Common myeloid progenitor, CD34-positive (primary cell): ENCODE measurements around the gene XYLT1.

Experiments used
- CTCF ChIA-PET: fragments of 350-600 bp; sonication (Branson Sonifier 250); formaldehyde crosslinking; loops from one replicate; lab custom pipeline; 2021; ENCODE audit warnings: antibody characterized with exemption; lab: Charles Lee
- POLR2A ChIA-PET: fragments of 350-600 bp; sonication (Branson Sonifier 250); formaldehyde crosslinking; loops from one replicate; lab custom pipeline; 2021; ENCODE audit warnings: antibody characterized with exemption; lab: Charles Lee
- DNase-seq, 3 donors: peaks; one replicate each; pipeline versions ENCODE4 v3.0.0 to v3.0.0-alpha.2; 2013
- H3K27ac ChIP-seq, 2 experiments: 1 replicate in 1 of 2; 2 replicates in 1 of 2; pipeline ENCODE4 v1.7.0; 2013; ENCODE audit warnings: inconsistent platforms in 2 of 2, low read length in 2 of 2, mild to moderate bottlenecking in 2 of 2, low read depth in 1 of 2, moderate library complexity in 1 of 2; ENCODE audit not compliant: severe bottlenecking in 2 of 2, insufficient read depth in 1 of 2, poor library complexity in 1 of 2
- H3K27me3 ChIP-seq, 5 experiments: replicated peaks in 2 of 5; 1 replicate in 3 of 5; 2 replicates in 2 of 5; pipeline versions ENCODE4 v1.6.1 to v1.7.0; 2013; ENCODE audit warnings: low read length in 4 of 5, mild to moderate bottlenecking in 2 of 5, moderate library complexity in 2 of 5, inconsistent platforms in 1 of 5; ENCODE audit not compliant: insufficient read depth in 5 of 5, control insufficient read depth in 4 of 5
- H3K36me3 ChIP-seq, 4 experiments: 1 replicate in 2 of 4; 2 replicates in 2 of 4; pipeline versions ENCODE4 v1.6.1 to v1.7.0; 2013; ENCODE audit warnings: low read length in 3 of 4, control low read depth in 1 of 4, mild to moderate bottlenecking in 1 of 4; ENCODE audit not compliant: control insufficient read depth in 4 of 4, insufficient read depth in 4 of 4
- H3K4me1 ChIP-seq, 4 experiments: 1 replicate in 3 of 4; 2 replicates in 1 of 4; pipeline versions ENCODE4 v1.6.1 to v1.7.1; 2013; ENCODE audit warnings: low read length in 3 of 4, mild to moderate bottlenecking in 3 of 4, control low read depth in 1 of 4, inconsistent platforms in 1 of 4, moderate library complexity in 1 of 4; ENCODE audit not compliant: control insufficient read depth in 4 of 4, insufficient read depth in 4 of 4; ENCODE audit errors: control extremely low read depth in 1 of 4
- H3K4me3 ChIP-seq, 7 experiments: 1 replicate in 4 of 7; 2 replicates in 3 of 7; pipeline versions ENCODE4 v1.5.1 to v1.7.0; 2013; ENCODE audit warnings: mild to moderate bottlenecking in 7 of 7, low read length in 6 of 7, moderate library complexity in 6 of 7, inconsistent platforms in 2 of 7, low read depth in 2 of 7, control low read depth in 1 of 7; ENCODE audit not compliant: insufficient read depth in 4 of 7, control insufficient read depth in 1 of 7; ENCODE audit errors: extremely low read depth in 1 of 7
- H3K9me3 ChIP-seq, 5 experiments: 1 replicate in 4 of 5; 2 replicates in 1 of 5; pipeline versions ENCODE4 v1.6.1 to v1.7.1; 2013; ENCODE audit warnings: low read length in 4 of 5, mild to moderate bottlenecking in 2 of 5, inconsistent platforms in 1 of 5, low read depth in 1 of 5, moderate library complexity in 1 of 5; ENCODE audit not compliant: control insufficient read depth in 4 of 5, insufficient read depth in 2 of 5; ENCODE audit errors: control extremely low read depth in 1 of 5
- WGBS: methylation state at CpG from one replicate; pipeline ENCODE4 v1.1.5; 2013; ENCODE audit not compliant: insufficient coverage; 5-methylcytosine and 5-hydroxymethylcytosine counted together

The XYLT1 gene

GRCh38 chr16:17053536-17054160, 417.1 kb downstream of the XYLT1 start:
- WGBS = 71% methylated on average over 3 of the region's 4 CpGs
- POLR2A ChIA-PET = no interaction called here

More at GRCh38 chr16:17053536-17054160, 417.1 kb downstream of the XYLT1 start:
- H3K27ac ChIP-seq = no peak overlapping the region
- H3K27me3 ChIP-seq = peaks cover 0 to 1% (median 0%) of the 10 kb centered on the region in 5 experiments
- no peaks in the 10 kb centered on the region for H3K4me1 ChIP-seq
- no peak for DNase-seq
- CTCF ChIA-PET = no interaction called here
- peaks cover 0 to 11% (median 2%) of the 10 kb centered on the region in 5 experiments for H3K9me3 ChIP-seq
- H3K4me3 ChIP-seq = no peak overlapping the region
- H3K36me3 ChIP-seq = no peaks in the 10 kb centered on the region
